Right lobe of liver (tissue), 6 donors: ENCODE results near the gene UBE2V1. TPM values are rescaled to one million over a fixed set of nuclear protein-coding genes. Genes with fewer than 3 reads are reported as not detected.
"Not testable (repeated sequence)": the region's sequence is repeated elsewhere in the genome, so short reads cannot be mapped to it uniquely, and the experiment has no call there.

Source experiments
- ATAC-seq, 4 donors: fragments of 200-7000 bp; cut with Tn5 transposase; one replicate each; pipeline ENCODE4 v1.9.1; 2020; ENCODE audit warnings: mild to moderate bottlenecking in 4 of 4, moderate library complexity in 4 of 4
- DNase-seq, 3 donors: peaks; one replicate each; pipeline ENCODE4 v3.0.0-alpha.2; 2020
- H3K27ac ChIP-seq, 3 donors: fragments of 200-600 bp; one replicate each; pipeline ENCODE4 v1.8.0; 2022
- H3K27me3 ChIP-seq, 2 donors: fragments of 200-600 bp; one replicate each; pipeline ENCODE4 v1.8.0; 2022
- H3K36me3 ChIP-seq, 4 donors: fragments of 200-600 bp; sonication (generic) in 1 of 4; one replicate each; pipeline versions ENCODE4 v1.5.1 to v1.8.0; 2017 to 2022; ENCODE audit warnings: control low read depth in 1 of 4
- H3K4me1 ChIP-seq, 4 donors: fragments of 200-600 bp; sonication (generic) in 1 of 4; one replicate each; pipeline versions ENCODE4 v1.5.1 to v1.8.0; 2017 to 2022; ENCODE audit warnings: control low read depth in 1 of 4
- H3K4me3 ChIP-seq, 3 donors: fragments of 200-600 bp; one replicate each; pipeline ENCODE4 v1.8.0; 2022
- H3K9me3 ChIP-seq, 4 donors: fragments of 200-600 bp; sonication (generic) in 1 of 4; one replicate each; pipeline versions ENCODE4 v1.5.1 to v1.8.0; 2017 to 2022; ENCODE audit warnings: control low read depth in 1 of 4
- POLR2A ChIP-seq: fragments of 450-650 bp; IDR thresholded peaks from one replicate; pipeline ENCODE4 v1.6.1; 2017; ENCODE audit warnings: antibody characterized with exemption, mild to moderate bottlenecking
- WGBS: methylation state at CpG from one replicate; pipeline ENCODE4 v1.1.6; 2018; ENCODE audit warnings: low coverage, low lambda C conversion rate; ENCODE audit not compliant: insufficient coverage; ENCODE audit errors: missing lambda C conversion rate; 5-methylcytosine and 5-hydroxymethylcytosine counted together
- intact Hi-C, 2 donors: fragments of 100-400 bp; cut with DNase I; formaldehyde crosslinking; loops; one replicate each; pipeline versions ENCODE4 v1.11.2 to v1.14.1; 2022
- total RNA-seq, 6 experiments: library from RNA; depleted of rRNA in 2 of 6; stranded (reverse); fragments of >200 nt in 2 of 6; fragmentation: NEBNext Ultra II Directional in 3 of 6; extraction: Animal tissue kit (Norgen Biotek cat#: 25700) in 3 of 6; gene quantifications; one replicate each; pipeline versions ENCODE4 v1.1.0 to v1.2.4, GENCODE V29; 2016 to 2023
- TF ChIP-seq, protein P1 (sequence below), 4 donors: fragments of 200-600 bp in 3 of 4; fragments of 450-650 bp in 1 of 4; IDR thresholded peaks; one replicate each; pipeline versions ENCODE4 v1.5.1 to v1.8.0; 2016 to 2022; ENCODE audit warnings: antibody characterized with exemption in 4 of 4, mild to moderate bottlenecking in 2 of 4
- donor health status: DM: no; HTN: yes; CAD: no.
- donor health status: DM: no; HTN: no; CAD: no.
- donor health status: DM: no; HTN: no; CAD: no.
- donor health status: DM: no; HTN: yes; CAD: no.
- donor health status: DM: no; HTN: yes; CAD: no.

UBE2V1 gene
- total RNA-seq, 6 experiments from 2014 or later, result 38.2 to 49.4 (median 44.3) TPM

DNA sequence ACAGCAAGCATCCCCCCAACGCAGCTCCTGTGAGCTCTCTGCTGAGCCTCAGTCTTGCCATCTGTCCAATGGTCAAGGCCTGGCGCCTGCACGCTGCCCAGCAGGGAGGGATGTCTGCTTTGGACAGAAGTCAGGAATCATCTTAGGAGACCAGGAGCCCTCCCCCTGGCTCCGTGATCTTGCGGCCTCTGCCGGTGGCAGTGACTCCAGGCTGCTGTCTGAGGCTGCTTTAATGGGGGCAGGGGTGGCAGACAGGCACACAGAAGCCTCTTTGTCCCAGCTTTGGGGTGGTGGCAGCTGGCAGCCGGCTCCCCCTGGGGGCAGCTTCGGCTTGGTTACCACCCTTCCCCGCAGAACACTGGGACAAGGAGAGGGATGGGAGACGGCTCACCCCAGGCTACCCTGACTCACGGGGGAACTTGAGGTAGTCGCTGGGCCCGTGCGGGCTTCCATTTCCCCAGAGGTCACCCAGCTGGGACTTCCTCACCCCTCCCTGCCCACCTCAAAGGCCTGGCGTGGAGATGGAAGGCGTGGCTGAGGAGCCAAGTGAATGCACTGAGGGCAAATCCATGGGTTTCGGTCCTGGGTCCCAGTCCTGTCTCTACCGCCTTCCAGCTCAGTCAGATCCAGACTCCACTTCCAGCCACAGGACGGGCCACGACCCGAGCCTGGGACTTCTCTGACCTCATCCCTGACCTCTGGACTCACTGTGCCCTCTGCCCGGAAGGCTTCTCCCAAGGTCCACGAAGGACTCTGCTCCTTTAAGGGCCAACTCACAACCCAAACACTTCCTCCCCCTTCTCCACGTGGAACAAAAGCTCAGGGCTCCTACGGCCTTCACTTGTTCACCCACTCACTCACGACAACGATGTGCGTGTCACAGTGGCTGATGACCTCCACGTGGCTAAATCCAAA is 25.8 kb upstream of the UBE2V1 start:
- Histone ChIP-seq H3K27ac (peak overlapping the region; percentile 75 to 93 (median 91)), H3K4me1 (peaks cover 0 to 60% (median 37%) of the 10 kb centered on the region in 4 donors), H3K36me3 (peaks cover 0 to 12% (median 7%) of the 10 kb centered on the region in 4 donors), H3K27me3 (no peaks in the 10 kb centered on the region), H3K9me3 (no peaks in the 10 kb centered on the region), H3K4me3 (no peak overlapping the region)
- intact Hi-C loops, result no loop called here
- DNase-seq (peak; percentile 55 to 74 (median 68)), ATAC-seq (peak; percentile 59 to 72 (median 62))
- 9% methylated on average over 8 of the region's 29 CpGs for WGBS
- TF ChIP-seq POLR2A, result no peak
- TF ChIP-seq, protein P1, sequence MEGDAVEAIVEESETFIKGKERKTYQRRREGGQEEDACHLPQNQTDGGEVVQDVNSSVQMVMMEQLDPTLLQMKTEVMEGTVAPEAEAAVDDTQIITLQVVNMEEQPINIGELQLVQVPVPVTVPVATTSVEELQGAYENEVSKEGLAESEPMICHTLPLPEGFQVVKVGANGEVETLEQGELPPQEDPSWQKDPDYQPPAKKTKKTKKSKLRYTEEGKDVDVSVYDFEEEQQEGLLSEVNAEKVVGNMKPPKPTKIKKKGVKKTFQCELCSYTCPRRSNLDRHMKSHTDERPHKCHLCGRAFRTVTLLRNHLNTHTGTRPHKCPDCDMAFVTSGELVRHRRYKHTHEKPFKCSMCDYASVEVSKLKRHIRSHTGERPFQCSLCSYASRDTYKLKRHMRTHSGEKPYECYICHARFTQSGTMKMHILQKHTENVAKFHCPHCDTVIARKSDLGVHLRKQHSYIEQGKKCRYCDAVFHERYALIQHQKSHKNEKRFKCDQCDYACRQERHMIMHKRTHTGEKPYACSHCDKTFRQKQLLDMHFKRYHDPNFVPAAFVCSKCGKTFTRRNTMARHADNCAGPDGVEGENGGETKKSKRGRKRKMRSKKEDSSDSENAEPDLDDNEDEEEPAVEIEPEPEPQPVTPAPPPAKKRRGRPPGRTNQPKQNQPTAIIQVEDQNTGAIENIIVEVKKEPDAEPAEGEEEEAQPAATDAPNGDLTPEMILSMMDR (IDR thresholded peaks at IDR 0.05), result peak in 1 of 4 donors; percentile 27

DNA sequence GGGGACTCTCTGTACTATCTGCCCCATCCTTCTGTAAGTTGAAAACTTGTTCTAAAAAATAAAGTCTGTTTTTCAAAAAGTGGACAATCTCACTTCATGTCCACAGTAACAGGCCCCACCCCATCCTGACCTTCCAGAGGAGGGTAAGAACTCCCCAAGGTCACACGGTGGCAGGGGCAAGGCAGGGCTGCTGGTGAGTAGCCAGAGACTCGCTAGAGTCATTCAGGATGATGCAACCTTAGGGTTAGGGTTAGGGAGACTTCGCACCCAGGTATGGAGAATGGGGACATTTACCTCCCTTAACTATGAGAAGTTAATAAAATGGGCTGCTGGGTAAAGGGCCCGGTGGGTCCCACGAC is 25.1 kb upstream of the UBE2V1 start:
- WGBS, result 9% methylated on average over 3 of the region's 5 CpGs
- DNase-seq (peak; percentile 44 to 80 (median 75)), ATAC-seq (peak; percentile 58 to 73 (median 70))
- intact Hi-C loops, result no loop called here
- Histone ChIP-seq H3K27me3 (no peaks in the 10 kb centered on the region), H3K4me1 (peaks cover 0 to 54% (median 31%) of the 10 kb centered on the region in 4 donors), H3K9me3 (no peaks in the 10 kb centered on the region), H3K27ac (peak overlapping the region; percentile 75 to 93 (median 91)), H3K36me3 (peaks cover 0 to 10% (median 6%) of the 10 kb centered on the region in 4 donors), H3K4me3 (no peak overlapping the region)
- TF ChIP-seq, protein P1 (IDR thresholded peaks at IDR 0.05), result no peak
- TF ChIP-seq POLR2A, result no peak

GRCh38 chr20:50137702-50138101 is 24.8 kb upstream of the UBE2V1 start:
- WGBS, result 9% methylated on average over 13 of the region's 13 CpGs
- H3K9me3 ChIP-seq, H3K4me3 ChIP-seq, intact Hi-C loops, H3K36me3 ChIP-seq, H3K27me3 ChIP-seq: not testable (repeated sequence)
- ATAC-seq (peak; percentile 61 to 78 (median 70)), DNase-seq (peak; percentile 68 to 85 (median 80))
- Histone ChIP-seq H3K27ac (peak overlapping the region; percentile 75 to 93 (median 91)), H3K4me1 (peaks cover 0 to 50% (median 29%) of the 10 kb centered on the region in 4 donors)

DNA sequence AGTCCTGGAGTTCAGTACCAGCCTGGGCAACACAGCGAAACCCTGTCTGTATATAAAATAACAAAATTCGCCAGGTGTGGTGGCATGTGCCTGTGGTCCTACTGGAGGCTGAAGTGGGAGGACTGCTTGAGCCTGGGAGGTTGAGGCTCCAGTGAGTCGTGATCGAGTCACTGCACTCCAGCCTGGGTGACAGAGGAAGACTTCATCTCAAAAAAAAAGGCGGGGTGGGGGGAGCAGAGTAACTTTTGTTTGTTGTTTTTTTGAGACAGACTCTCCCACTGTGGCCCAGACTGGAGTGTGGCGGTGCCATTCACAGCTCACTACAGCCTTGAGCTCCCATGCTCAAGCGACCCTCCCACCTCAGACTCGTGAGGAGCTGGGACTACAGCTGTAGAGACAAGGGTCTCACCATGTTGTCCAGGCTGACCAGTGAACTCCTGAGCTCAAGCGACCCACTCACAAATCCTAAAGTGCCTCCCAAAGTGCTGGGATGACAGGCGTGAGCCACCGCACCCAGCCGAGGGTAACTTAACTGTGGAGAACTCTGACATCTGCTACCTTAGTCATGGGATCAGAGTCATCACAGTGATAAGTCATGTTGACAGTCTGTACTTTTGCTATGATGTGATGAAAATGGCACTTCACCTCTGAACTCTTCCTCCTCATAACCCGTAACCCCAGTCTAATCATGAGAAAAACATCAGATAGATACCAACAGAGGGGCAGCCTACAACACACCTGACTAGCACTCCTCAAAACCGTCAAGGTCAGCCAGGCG is 24.1 kb upstream of the UBE2V1 start:
- no peaks in the 10 kb centered on the region for H3K27me3 ChIP-seq
- H3K36me3 ChIP-seq, result peaks cover 0 to 3% (median 1%) of the 10 kb centered on the region in 4 donors
- DNase-seq, result no peak
- H3K27ac ChIP-seq, result peak overlapping the region; percentile 75 to 93 (median 91)
- intact Hi-C loops, result no loop called here
- ATAC-seq, result peak in 2 of 4 donors; percentile 2 to 37
- H3K4me3 ChIP-seq, result no peak overlapping the region
- TF ChIP-seq, protein P1 (IDR thresholded peaks at IDR 0.05), result no peak
- no peak for TF ChIP-seq POLR2A
- H3K4me1 ChIP-seq, result peaks cover 0 to 45% (median 28%) of the 10 kb centered on the region in 4 donors
- H3K9me3 ChIP-seq, result no peaks in the 10 kb centered on the region
- 76% methylated on average over 6 of the region's 15 CpGs for WGBS

DNA sequence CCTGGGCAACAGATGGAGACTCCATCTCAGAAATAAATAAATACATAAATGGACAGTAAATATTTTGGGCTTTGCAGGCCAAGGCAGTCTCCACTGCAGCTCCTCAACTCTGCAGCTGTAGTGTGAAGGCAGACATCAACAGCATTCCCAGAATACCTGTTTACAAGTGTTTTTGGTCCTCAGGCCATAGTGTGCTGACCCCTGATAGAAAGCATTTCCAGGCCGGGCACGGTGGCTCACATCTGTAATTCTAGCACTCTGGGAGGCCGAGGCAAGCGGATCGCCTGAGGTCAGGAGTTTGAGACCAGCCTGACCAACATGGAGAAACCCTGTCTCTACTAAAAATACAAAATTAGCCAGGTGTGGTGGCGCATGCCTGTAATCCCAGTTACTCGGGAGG is 22.2 kb upstream of the UBE2V1 start:
- H3K9me3 ChIP-seq, DNase-seq, ATAC-seq, H3K27me3 ChIP-seq, intact Hi-C loops, H3K27ac ChIP-seq, H3K4me3 ChIP-seq: not testable (repeated sequence)
- 94% methylated on average over 2 of the region's 7 CpGs for WGBS
- Histone ChIP-seq H3K36me3 (peaks cover 0 to 11% (median 1%) of the 10 kb centered on the region in 4 donors), H3K4me1 (peaks cover 0 to 33% (median 22%) of the 10 kb centered on the region in 4 donors)
